ENCODE measurements around the gene KCNMB1.

GRCh38 chr5:170405817-170406216 lies 16.6 kb upstream of the KCNMB1 start:
- TF ChIP-seq POLR2A (IDR thresholded peaks at IDR 0.05) = no peak
- no peak for TF ChIP-seq CTCF (IDR thresholded peaks at IDR 0.05)
- no peak for TF ChIP-seq POLR2AphosphoS5 (IDR thresholded peaks at IDR 0.05)
